Breast epithelium (tissue), 4 donors: ENCODE data around the gene ANKS1B. TPM values are rescaled to one million over a fixed set of nuclear protein-coding genes. Genes with fewer than 3 reads are reported as not detected.

Experiments used
- DNase-seq, 2 donors: peaks; one replicate each; pipeline ENCODE4 v3.0.0-alpha.2; 2019; ENCODE audit warnings: low spot score in 2 of 2
- H3K27ac ChIP-seq, 2 donors: fragments of 200-600 bp; sonication (generic) in 1 of 2; one replicate each; pipeline ENCODE4 v1.5.1; 2016 to 2019; ENCODE audit warnings: mild to moderate bottlenecking in 1 of 2
- H3K27me3 ChIP-seq, 2 donors: fragments of 200-600 bp; sonication (generic) in 1 of 2; one replicate each; pipeline versions ENCODE4 v1.5.1 to v1.6.0; 2017 to 2019; ENCODE audit warnings: control low read depth in 1 of 2, mild to moderate bottlenecking in 1 of 2
- H3K36me3 ChIP-seq: fragments of 200-600 bp; one replicate; pipeline ENCODE4 v1.5.1; 2019
- H3K4me1 ChIP-seq, 2 donors: fragments of 200-600 bp; sonication (generic); one replicate each; pipeline ENCODE4 v1.5.1; 2016 to 2019; ENCODE audit warnings: control low read depth in 1 of 2
- H3K4me3 ChIP-seq, 3 donors: fragments of 200-600 bp; sonication (generic); 1 replicate in 2 of 3; 2 replicates in 1 of 3; pipeline ENCODE4 v1.5.1; 2016 to 2019; ENCODE audit warnings: mild to moderate bottlenecking in 3 of 3, moderate library complexity in 2 of 3
- H3K9me3 ChIP-seq, 2 donors: fragments of 200-600 bp; sonication (generic) in 1 of 2; one replicate each; pipeline ENCODE4 v1.5.1; 2016 to 2019; ENCODE audit warnings: control low read depth in 1 of 2
- CTCF ChIP-seq, 3 donors: fragments of 450-650 bp; IDR thresholded peaks; one replicate each; pipeline ENCODE4 v1.5.1; 2016 to 2017; ENCODE audit warnings: antibody characterized with exemption in 3 of 3, mild to moderate bottlenecking in 3 of 3, moderate library complexity in 3 of 3
- POLR2A ChIP-seq: fragments of 450-650 bp; IDR thresholded peaks from one replicate; pipeline ENCODE4 v1.6.1; 2016; ENCODE audit warnings: antibody characterized with exemption, mild to moderate bottlenecking, moderate library complexity
- POLR2AphosphoS5 ChIP-seq, 3 donors: sonication (generic); formaldehyde crosslinking; IDR thresholded peaks; one replicate each; pipeline ENCODE4 v1.6.1; 2017; ENCODE audit warnings: antibody characterized with exemption in 3 of 3
- intact Hi-C: fragments of 100-400 bp; cut with DNase I; formaldehyde crosslinking; loops from one replicate; pipeline ENCODE4 v1.15.1; 2023; ENCODE audit warnings: low total_unique reads
- total RNA-seq, 3 donors: library from RNA; depleted of rRNA; stranded (reverse); fragments of >200 nt; gene quantifications; one replicate each; pipeline ENCODE4 v1.1.0, GENCODE V29; 2016

Gene ANKS1B
- total RNA-seq, 3 donors from 2014 or later, result 16.6 to 115 (median 32.4) TPM

DNA sequence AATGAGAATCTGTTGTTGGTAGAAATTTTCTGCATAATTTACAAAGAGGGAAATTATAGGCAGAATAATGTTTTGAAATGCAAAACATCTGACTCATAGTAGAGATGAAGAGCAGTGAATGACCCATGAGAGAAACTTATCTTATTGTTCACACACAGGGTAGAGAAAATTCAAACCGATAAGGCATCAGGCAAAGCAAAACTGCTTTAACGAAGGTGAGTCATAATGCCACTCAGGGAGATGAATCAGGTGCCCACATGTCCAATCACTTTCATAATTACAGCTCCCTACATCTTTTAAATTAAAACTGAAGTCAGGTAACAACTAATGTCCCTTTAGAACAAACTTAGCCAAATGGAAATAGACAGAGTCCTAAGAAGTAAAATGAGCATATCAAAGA, 602.7 kb downstream of the ANKS1B start:
- intact Hi-C loops, result no loop called here
- no peak overlapping the region for H3K4me3 ChIP-seq
- DNase-seq, result no peak
- H3K36me3 ChIP-seq, result no peaks in the 10 kb centered on the region
- no peak overlapping the region for H3K27ac ChIP-seq
- H3K9me3 ChIP-seq, result no peaks in the 10 kb centered on the region
- no peaks in the 10 kb centered on the region for H3K27me3 ChIP-seq
- no peaks in the 10 kb centered on the region for H3K4me1 ChIP-seq
- TF ChIP-seq CTCF (IDR thresholded peaks at IDR 0.05) (no peak), POLR2AphosphoS5 (IDR thresholded peaks at IDR 0.05) (no peak), POLR2A (no peak)

- H3K4me3 ChIP-seq, result no peak overlapping the region
- H3K36me3 ChIP-seq, result no peaks in the 10 kb centered on the region
- no peaks in the 10 kb centered on the region for H3K4me1 ChIP-seq
- H3K27me3 ChIP-seq, result no peaks in the 10 kb centered on the region
- no peaks in the 10 kb centered on the region for H3K9me3 ChIP-seq
- intact Hi-C loops, result no loop called here
- H3K27ac ChIP-seq, result no peak overlapping the region
- no peak for TF ChIP-seq CTCF (IDR thresholded peaks at IDR 0.05)
- no peak for TF ChIP-seq POLR2A
- no peak for TF ChIP-seq POLR2AphosphoS5 (IDR thresholded peaks at IDR 0.05)
- DNase-seq, result no peak
Measured at GRCh38 chr12:99380701-99381100, 604.0 kb downstream of the ANKS1B start.

GRCh38 chr12:99374023-99374422, 610.7 kb downstream of the ANKS1B start:
- intact Hi-C loops, result no loop called here
- DNase-seq, result no peak
- Histone ChIP-seq H3K27me3 (no peaks in the 10 kb centered on the region), H3K27ac (no peak overlapping the region), H3K4me1 (no peaks in the 10 kb centered on the region), H3K36me3 (no peaks in the 10 kb centered on the region), H3K4me3 (no peak overlapping the region), H3K9me3 (no peaks in the 10 kb centered on the region)
- TF ChIP-seq CTCF (IDR thresholded peaks at IDR 0.05) (no peak), POLR2AphosphoS5 (IDR thresholded peaks at IDR 0.05) (no peak)

- no peak overlapping the region for H3K4me3 ChIP-seq
- DNase-seq, result no peak
- H3K27ac ChIP-seq, result no peak overlapping the region
- no peaks in the 10 kb centered on the region for H3K4me1 ChIP-seq
- TF ChIP-seq POLR2A (no peak), CTCF (IDR thresholded peaks at IDR 0.05) (no peak), POLR2AphosphoS5 (IDR thresholded peaks at IDR 0.05) (no peak)
- H3K36me3 ChIP-seq, result no peaks in the 10 kb centered on the region
- H3K9me3 ChIP-seq, result no peaks in the 10 kb centered on the region
- intact Hi-C loops, result no loop called here
- H3K27me3 ChIP-seq, result no peaks in the 10 kb centered on the region
Measured at GRCh38 chr12:99372257-99372920, 612.3 kb downstream of the ANKS1B start.

DNA sequence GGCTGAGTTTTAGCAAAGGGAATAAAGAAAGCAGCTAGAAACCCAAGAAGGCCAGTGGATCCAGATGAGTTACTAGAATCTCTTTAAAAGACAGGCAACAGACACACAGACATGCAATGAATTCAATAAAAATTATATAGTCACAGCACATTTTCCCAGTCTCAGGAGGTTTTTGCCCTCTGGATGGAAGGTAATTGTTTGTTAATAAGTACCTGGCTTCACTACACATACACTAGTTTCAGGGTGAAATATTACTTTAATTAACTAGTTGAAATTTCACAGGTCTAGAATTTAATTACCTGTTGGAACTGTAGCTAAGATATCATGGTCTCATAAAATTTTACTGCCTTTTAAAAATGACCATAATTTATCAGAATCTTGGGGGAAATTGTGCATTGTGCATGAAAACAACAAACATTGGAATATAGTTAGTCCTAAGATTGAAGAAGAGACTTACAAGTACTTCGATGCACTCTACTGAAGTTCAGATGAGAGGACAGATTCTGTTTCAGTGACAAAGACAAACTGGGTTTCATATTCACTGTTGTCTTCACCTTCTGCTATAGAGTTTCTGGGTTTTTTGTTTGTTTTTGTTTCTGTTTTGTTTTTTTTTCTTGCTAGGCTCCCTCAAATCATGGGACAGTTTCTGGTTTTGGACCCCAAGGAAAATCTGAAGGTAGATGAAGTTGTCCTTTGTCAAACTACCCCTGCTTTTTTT, 614.2 kb downstream of the ANKS1B start:
- no peak for TF ChIP-seq POLR2AphosphoS5 (IDR thresholded peaks at IDR 0.05)
- no peak for TF ChIP-seq POLR2A
- H3K9me3 ChIP-seq, result no peaks in the 10 kb centered on the region
- no peaks in the 10 kb centered on the region for H3K36me3 ChIP-seq
- H3K27me3 ChIP-seq, result no peaks in the 10 kb centered on the region
- intact Hi-C loops, result no loop called here
- no peak for DNase-seq
- H3K4me1 ChIP-seq, result no peaks in the 10 kb centered on the region
- H3K27ac ChIP-seq, result no peak overlapping the region
- H3K4me3 ChIP-seq, result no peak overlapping the region
